ENCODE results near the gene LACTB. TPM values are rescaled to one million over a fixed set of nuclear protein-coding genes. Genes with fewer than 3 reads are reported as not detected.

LACTB gene
- polyA plus RNA-seq, 1 donor from 2014 or later, result 13.7 TPM

DNA sequence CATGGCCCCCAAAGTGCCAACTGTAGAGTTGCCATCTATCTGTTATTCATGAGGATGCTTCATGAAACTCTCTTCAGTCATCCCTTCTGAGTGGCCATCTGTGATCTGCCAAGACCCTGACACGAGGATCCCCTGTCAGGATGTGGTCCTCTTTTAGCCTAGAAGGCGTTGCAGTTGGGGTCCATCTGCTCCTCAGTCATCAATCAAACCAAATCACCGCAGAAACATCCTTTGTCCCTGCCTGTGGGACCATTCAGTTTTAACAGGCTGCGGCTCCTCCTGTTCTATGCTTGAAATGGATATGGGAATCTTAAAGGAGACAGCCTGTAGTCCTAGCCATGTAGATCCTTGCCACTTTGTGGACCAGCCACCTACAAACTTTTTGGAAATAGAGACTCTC lies 41.6 kb downstream of the LACTB start:
- Mint-ChIP-seq H3K27me3 (no peaks in the 10 kb centered on the region), H3K4me3 (peak overlapping the region in 3 of 4 donors; percentile 25 to 60 (median 57)), H3K36me3 (no peaks in the 10 kb centered on the region), H3K27ac (peak overlapping the region in 1 of 3 donors; percentile 20), H3K9me3 (no peaks in the 10 kb centered on the region), H3K4me1 (peaks cover 2 to 5% (median 3%) of the 10 kb centered on the region in 3 donors)

DNA sequence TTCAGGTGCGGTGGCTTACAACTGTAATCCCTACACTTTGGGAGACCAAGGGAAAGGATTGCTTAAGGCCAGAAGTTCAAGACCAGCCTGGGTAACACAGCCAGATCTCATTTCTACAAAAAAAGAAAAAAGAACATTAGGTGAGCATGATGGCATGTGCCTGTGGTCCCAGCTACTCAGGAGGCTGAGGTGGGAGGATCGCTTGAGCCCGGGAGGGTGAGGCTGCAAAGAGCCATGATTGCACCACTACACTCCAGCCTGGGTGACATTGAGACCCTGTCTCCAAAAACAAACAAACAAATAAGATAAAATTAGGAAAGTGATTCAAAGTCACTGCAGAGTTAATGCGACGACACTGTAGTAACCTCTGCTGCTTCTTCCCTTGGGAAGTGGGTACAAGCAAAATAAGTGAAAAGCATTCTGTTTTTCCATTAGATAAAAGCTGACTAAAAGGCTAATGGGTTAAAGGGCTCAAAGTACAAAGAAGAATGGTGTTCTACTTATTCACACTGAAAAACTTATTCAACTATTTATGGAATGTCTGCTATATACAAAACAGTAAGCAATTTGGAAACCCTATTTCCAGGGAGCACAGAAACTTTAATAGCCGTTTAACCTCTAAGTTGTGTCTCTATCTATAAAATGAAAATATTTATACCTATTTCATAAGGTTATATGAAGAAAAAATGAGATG lies 43.7 kb downstream of the LACTB start:
- Mint-ChIP-seq H3K4me3 (no peak overlapping the region), H3K36me3 (no peaks in the 10 kb centered on the region), H3K9me3 (no peaks in the 10 kb centered on the region), H3K4me1 (peaks cover 2 to 3% (median 3%) of the 10 kb centered on the region in 3 donors), H3K27me3 (no peaks in the 10 kb centered on the region), H3K27ac (no peak overlapping the region)

DNA sequence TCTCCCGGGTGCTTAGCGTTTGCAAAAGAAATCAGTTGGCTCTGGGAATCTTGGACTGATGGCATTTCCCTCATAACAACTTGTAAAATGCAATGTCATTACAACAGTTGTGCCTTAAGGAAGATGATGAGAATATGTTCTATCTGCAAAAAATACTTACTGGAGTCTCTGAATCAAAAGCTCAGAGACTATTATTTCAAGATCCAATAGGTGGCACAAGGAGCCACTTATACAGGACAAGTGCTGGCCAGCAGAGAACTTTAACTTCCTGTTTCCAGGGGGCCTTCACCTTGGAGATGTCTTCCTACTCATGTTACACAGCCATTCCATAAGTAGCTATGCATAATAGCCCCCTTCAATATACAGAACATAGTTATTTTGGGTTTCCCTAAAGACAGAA lies 44.6 kb downstream of the LACTB start:
- H3K4me3 Mint-ChIP-seq, result peak overlapping the region in 1 of 4 donors; percentile 15
- H3K27me3 Mint-ChIP-seq, result no peaks in the 10 kb centered on the region
- no peaks in the 10 kb centered on the region for H3K9me3 Mint-ChIP-seq
- no peak overlapping the region for H3K27ac Mint-ChIP-seq
- no peaks in the 10 kb centered on the region for H3K36me3 Mint-ChIP-seq
- H3K4me1 Mint-ChIP-seq, result peaks cover 2 to 3% (median 3%) of the 10 kb centered on the region in 3 donors

- no peaks in the 10 kb centered on the region for H3K36me3 Mint-ChIP-seq
- no peaks in the 10 kb centered on the region for H3K27me3 Mint-ChIP-seq
- H3K27ac Mint-ChIP-seq, result no peak overlapping the region
- H3K4me3 Mint-ChIP-seq, result no peak overlapping the region
- no peaks in the 10 kb centered on the region for H3K4me1 Mint-ChIP-seq
- H3K9me3 Mint-ChIP-seq, result no peaks in the 10 kb centered on the region
Measured at GRCh38 chr15:63169788-63170187, 48.1 kb downstream of the LACTB start.

DNA sequence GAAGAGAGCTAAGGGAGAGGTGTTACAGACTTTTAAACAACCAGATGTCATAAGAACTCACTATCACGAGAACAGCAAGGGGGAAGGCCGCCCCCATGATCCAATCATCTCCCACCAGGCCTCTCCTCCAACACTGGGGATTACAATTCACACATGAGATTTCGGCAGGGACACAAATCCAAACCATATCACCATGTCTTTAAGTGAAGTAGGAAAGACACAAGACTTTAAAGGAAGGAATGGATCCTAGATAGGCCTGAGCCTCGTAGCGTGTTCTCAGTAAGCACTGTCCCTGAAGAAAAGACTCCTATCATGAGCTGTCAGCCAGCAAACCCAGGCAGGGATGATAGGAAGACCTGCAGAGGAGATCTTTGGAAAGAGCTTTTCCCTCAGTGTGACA lies 50.7 kb downstream of the LACTB start:
- Mint-ChIP-seq H3K4me1 (no peaks in the 10 kb centered on the region), H3K27ac (no peak overlapping the region), H3K9me3 (no peaks in the 10 kb centered on the region), H3K27me3 (no peaks in the 10 kb centered on the region), H3K4me3 (no peak overlapping the region), H3K36me3 (no peaks in the 10 kb centered on the region)

DNA sequence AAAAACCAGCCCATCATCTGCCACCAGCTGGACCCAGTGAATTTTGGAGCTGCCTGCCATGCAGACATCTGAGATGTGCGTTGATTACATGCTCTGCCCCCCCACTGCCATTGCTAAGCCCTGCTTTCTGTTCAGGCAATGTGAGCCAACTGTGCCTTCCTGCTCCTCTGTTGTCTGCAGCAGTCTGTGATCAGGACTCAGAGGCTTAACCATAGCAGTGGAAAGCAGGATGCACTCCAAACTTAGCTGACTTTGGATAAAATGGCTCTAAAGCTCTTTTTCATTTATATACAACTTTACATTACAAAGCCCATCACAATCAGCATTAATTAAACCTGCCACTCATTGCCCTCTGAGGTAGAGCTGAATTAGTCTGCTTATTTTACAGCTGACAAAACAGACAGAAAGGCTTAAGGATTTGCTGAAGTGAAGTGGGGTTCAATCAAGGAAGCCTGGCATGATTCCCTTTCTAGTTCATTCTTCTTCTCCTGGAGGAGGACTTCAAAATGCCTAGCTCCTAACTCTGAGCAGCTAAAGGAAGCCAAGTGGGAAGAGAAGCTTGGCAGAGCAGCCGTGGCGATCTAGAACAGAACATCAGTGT lies 51.3 kb downstream of the LACTB start:
- no peaks in the 10 kb centered on the region for H3K36me3 Mint-ChIP-seq
- H3K27me3 Mint-ChIP-seq, result no peaks in the 10 kb centered on the region
- H3K4me3 Mint-ChIP-seq, result no peak overlapping the region
- H3K9me3 Mint-ChIP-seq, result no peaks in the 10 kb centered on the region
- no peaks in the 10 kb centered on the region for H3K4me1 Mint-ChIP-seq
- H3K27ac Mint-ChIP-seq, result no peak overlapping the region

DNA sequence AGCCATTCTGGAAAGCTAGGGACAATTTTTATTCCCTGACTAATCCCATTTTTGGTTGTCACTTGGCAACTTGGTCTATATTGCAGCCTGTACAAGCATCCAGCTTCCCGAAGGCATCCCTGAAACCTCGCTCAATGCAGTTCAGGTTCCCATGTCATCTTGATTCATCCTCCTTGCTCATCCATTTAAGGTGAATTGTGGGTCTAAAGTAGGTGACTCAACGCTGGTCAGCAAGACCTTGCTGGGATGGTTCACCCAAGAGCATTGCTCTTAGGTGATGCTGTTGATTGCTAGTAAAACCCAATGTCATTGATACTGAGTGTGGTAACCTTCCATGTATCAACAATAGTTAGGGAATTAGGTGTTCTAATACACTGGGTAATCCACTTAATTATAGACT lies 54.6 kb downstream of the LACTB start:
- Mint-ChIP-seq H3K4me3 (no peak overlapping the region), H3K27ac (no peak overlapping the region), H3K27me3 (no peaks in the 10 kb centered on the region), H3K4me1 (no peaks in the 10 kb centered on the region), H3K9me3 (no peaks in the 10 kb centered on the region), H3K36me3 (no peaks in the 10 kb centered on the region)

DNA sequence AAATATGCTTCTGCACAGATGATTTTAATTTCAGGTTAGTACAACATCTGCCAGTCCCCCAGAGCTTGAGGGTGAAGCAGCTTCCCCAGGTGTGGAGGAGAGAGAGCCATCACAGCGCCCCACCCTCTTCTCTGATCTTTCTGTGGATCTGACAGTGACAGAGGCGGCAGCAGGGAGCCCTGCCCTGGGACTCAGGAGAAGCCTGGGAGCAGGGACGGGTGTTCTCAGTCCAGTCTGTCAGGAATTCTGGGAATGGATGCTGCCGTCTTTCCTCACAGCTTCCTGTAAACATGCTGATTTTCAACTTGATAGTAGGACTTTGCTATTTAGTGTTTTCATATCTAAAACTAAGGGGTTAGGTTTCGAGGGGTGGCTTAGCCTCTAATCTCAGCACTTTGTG lies 56.4 kb downstream of the LACTB start:
- Mint-ChIP-seq H3K36me3 (no peaks in the 10 kb centered on the region), H3K4me1 (no peaks in the 10 kb centered on the region), H3K27me3 (no peaks in the 10 kb centered on the region), H3K4me3 (no peak overlapping the region), H3K9me3 (no peaks in the 10 kb centered on the region), H3K27ac (no peak overlapping the region)

GRCh38 chr15:63180746-63181145 lies 59.1 kb downstream of the LACTB start:
- Mint-ChIP-seq H3K9me3 (no peaks in the 10 kb centered on the region), H3K4me3 (no peak overlapping the region), H3K27ac (no peak overlapping the region), H3K27me3 (no peaks in the 10 kb centered on the region), H3K36me3 (no peaks in the 10 kb centered on the region), H3K4me1 (no peaks in the 10 kb centered on the region)

DNA sequence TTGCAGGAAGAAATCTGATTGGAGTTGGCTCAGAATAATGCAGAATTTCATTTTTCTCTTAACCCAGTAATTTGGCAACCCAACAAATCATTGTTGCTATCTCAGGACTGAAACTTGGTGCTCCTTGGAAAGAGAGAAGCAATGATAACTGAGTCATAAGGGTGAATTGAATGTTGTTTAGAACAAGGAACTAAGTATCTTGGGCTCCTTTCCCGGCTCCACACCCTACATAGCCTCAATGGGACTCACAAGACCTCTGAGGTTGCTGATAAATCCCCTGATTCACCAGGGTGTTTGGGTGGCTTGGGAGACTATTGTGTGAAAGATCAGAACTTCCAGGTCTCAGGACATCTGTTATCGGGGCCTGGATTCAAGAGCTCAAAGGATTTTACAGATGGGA lies 60.0 kb downstream of the LACTB start:
- Mint-ChIP-seq H3K27ac (peak overlapping the region in 1 of 3 donors; percentile 64), H3K36me3 (no peaks in the 10 kb centered on the region), H3K4me1 (no peaks in the 10 kb centered on the region), H3K9me3 (no peaks in the 10 kb centered on the region), H3K27me3 (no peaks in the 10 kb centered on the region), H3K4me3 (peak overlapping the region in 1 of 4 donors; percentile 47)

DNA sequence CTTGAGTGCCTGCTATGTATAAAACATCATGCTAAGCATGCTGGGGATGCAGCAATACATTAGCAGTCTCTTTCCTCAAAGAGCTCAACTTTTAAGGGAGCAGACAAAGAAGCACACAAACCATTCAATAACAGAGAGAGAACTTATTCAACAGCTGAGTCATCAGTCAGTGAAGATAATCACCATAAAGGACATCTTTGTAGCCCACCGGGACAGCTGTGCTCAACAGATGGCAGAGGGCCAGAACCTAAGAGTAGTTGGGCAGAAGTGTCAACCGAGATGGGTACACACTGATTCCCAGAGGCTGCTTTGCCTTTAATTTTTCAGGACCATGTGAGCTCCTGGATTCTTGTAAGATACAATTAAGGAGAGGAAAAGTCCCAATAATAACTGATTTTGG lies 63.5 kb downstream of the LACTB start:
- H3K4me3 Mint-ChIP-seq, result peak overlapping the region in 1 of 4 donors; percentile 54
- H3K9me3 Mint-ChIP-seq, result no peaks in the 10 kb centered on the region
- H3K27me3 Mint-ChIP-seq, result no peaks in the 10 kb centered on the region
- peaks cover 9 to 13% (median 11%) of the 10 kb centered on the region in 3 donors for H3K4me1 Mint-ChIP-seq
- no peaks in the 10 kb centered on the region for H3K36me3 Mint-ChIP-seq
- H3K27ac Mint-ChIP-seq, result no peak overlapping the region

GRCh38 chr15:63186065-63186464 lies 64.4 kb downstream of the LACTB start:
- no peaks in the 10 kb centered on the region for H3K36me3 Mint-ChIP-seq
- H3K4me3 Mint-ChIP-seq, result peak overlapping the region in 1 of 4 donors; percentile 78

GRCh38 chr15:63187589-63188226 lies 66.0 kb downstream of the LACTB start:
- no peaks in the 10 kb centered on the region for H3K9me3 Mint-ChIP-seq
- peak overlapping the region in 1 of 3 donors; percentile 85 for H3K27ac Mint-ChIP-seq
- peaks cover 30 to 33% (median 32%) of the 10 kb centered on the region in 3 donors for H3K4me1 Mint-ChIP-seq
- no peaks in the 10 kb centered on the region for H3K36me3 Mint-ChIP-seq
- H3K27me3 Mint-ChIP-seq, result no peaks in the 10 kb centered on the region
- H3K4me3 Mint-ChIP-seq, result peak overlapping the region in 1 of 4 donors; percentile 91

More at GRCh38 chr15:63186065-63186464, 64.4 kb downstream of the LACTB start:
- Mint-ChIP-seq H3K27ac (peak overlapping the region in 1 of 3 donors; percentile 46), H3K9me3 (no peaks in the 10 kb centered on the region), H3K4me1 (peaks cover 18 to 21% (median 19%) of the 10 kb centered on the region in 3 donors), H3K27me3 (no peaks in the 10 kb centered on the region)

DNA sequence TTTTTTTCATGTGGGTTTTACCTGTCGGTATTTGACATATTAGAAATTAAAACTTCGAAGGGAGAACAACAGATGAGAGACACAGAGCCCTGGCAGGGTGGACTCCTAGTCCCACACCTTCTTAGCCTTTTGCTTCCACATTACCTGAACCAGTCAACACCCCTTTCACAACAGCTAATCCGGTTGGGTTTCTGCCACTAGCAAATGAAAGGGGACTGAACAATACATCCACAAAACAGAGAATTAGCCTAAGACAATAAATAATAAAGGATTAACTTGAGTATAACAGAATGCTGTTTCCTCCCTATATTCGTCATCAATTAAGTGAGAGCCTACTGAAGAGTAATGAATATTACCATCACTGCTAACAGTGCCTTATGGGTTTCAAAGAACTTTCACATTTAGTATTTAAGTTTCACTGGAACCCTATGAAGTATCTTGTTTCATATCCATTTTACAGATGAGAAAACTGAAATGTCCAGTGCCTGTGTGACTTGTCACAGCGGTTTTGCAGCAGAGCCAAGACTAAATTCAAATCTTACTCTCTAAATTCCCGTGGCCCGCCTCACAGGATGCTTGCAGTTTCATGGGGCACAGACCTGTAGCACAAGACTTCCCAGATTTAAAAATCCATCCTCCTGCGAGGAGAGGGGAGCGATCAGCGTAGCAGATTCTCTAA lies 66.7 kb downstream of the LACTB start:
- Mint-ChIP-seq H3K4me3 (peak overlapping the region; percentile 91 to 99 (median 98)), H3K4me1 (peaks cover 33 to 38% (median 33%) of the 10 kb centered on the region in 3 donors), H3K27me3 (no peaks in the 10 kb centered on the region), H3K9me3 (no peaks in the 10 kb centered on the region), H3K27ac (peak overlapping the region; percentile 25 to 94 (median 85)), H3K36me3 (no peaks in the 10 kb centered on the region)
